Activated CD4-positive, alpha-beta T cell treated with anti-CD3 and anti-CD28 coated beads, Interleukin-2, amount 10 ng/mL, durations not matched to agents 7 days and 5 days (primary cell): ENCODE data around the gene RFC4. TPM values are rescaled to one million over a fixed set of nuclear protein-coding genes. Genes with fewer than 3 reads are reported as not detected.

ENCODE experiments used
- CTCF ChIA-PET: fragments of 350-600 bp; sonication (Branson Sonifier 250); formaldehyde crosslinking; loops from one replicate; lab custom pipeline; 2021; ENCODE audit warnings: antibody characterized with exemption; lab: Charles Lee
- POLR2A ChIA-PET: fragments of 350-600 bp; sonication (Branson Sonifier 250); formaldehyde crosslinking; loops from one replicate; lab custom pipeline; 2021; ENCODE audit warnings: antibody characterized with exemption; lab: Charles Lee
- DNase-seq: peaks from one replicate; pipeline ENCODE4 v3.0.0-alpha.2; 2020
- H3K27ac Mint-ChIP-seq: one replicate; pipeline ENCODE4 v1.8.0; 2021; ENCODE audit warnings: mild to moderate bottlenecking, moderate library complexity, mixed read lengths
- H3K27me3 Mint-ChIP-seq: one replicate; pipeline ENCODE4 v1.8.0; 2021; ENCODE audit warnings: mixed read lengths
- H3K36me3 Mint-ChIP-seq: one replicate; pipeline ENCODE4 v1.8.0; 2021; ENCODE audit warnings: low read depth, mixed read lengths
- H3K4me1 Mint-ChIP-seq: one replicate; pipeline ENCODE4 v1.8.0; 2021; ENCODE audit warnings: mixed read lengths
- H3K4me3 Mint-ChIP-seq: one replicate; pipeline ENCODE4 v1.8.0; 2021; ENCODE audit warnings: mild to moderate bottlenecking, moderate library complexity, mixed read lengths
- H3K9me3 Mint-ChIP-seq: one replicate; pipeline ENCODE4 v1.8.0; 2021; ENCODE audit warnings: mixed read lengths
- total RNA-seq, 2 experiments: library from RNA; stranded (reverse); gene quantifications; one replicate each; pipeline ENCODE4 v1.2.3, GENCODE V29; 2021

The RFC4 gene
- total RNA-seq, 2 experiments from 2014 or later = 85.5 to 105 TPM

- peak within 1 kb of the TSS; percentile 99 for H3K27ac Mint-ChIP-seq
- peak; percentile 90 for DNase-seq
- no peaks in the 10 kb centered on the region for H3K27me3 Mint-ChIP-seq
- ChIA-PET POLR2A (interaction anchor here (0.5 to 1.4 kb wide), 10 partner anchors 8 to 264 kb away, joined by 3 to 17 read pairs (median 4); partner anchors contain the start of genes DNAJB11 and RFC4), CTCF (interaction anchor here (1.0 to 2.3 kb wide), 5 partner anchors 10 to 169 kb away, joined by 3 to 7 read pairs (median 7); no protein-coding TSS in a partner anchor)
- no peaks in the 10 kb centered on the region for H3K9me3 Mint-ChIP-seq
- H3K4me1 Mint-ChIP-seq = peaks cover 40% of the 10 kb centered on the region
- peaks cover 47% of the 10 kb centered on the region for H3K36me3 Mint-ChIP-seq
- H3K4me3 Mint-ChIP-seq = peak within 1 kb of the TSS; percentile 99
Measured at GRCh38 chr3:186783058-186783730, 23.1 kb downstream of the RFC4 start, which contains the start of gene EIF4A2. TSS of gene EIF4A2 (plus strand) at chr3:186783577. CDS start at chr3:186783611, 34 bp downstream.

- H3K27ac Mint-ChIP-seq = peak overlapping the region; percentile 99
- no peak for DNase-seq
- no peaks in the 10 kb centered on the region for H3K9me3 Mint-ChIP-seq
- ChIA-PET CTCF (interaction anchor here (1.0 to 1.8 kb wide), 3 partner anchors 10 to 168 kb away, joined by 3 to 7 read pairs (median 3); no protein-coding TSS in a partner anchor), POLR2A (interaction anchor here (0.6 to 1.4 kb wide), 7 partner anchors 10 to 264 kb away, joined by 3 to 17 read pairs (median 4); partner anchors contain the start of gene RFC4)
- peaks cover 41% of the 10 kb centered on the region for H3K36me3 Mint-ChIP-seq
- H3K4me3 Mint-ChIP-seq = peak overlapping the region; percentile 99
- H3K27me3 Mint-ChIP-seq = no peaks in the 10 kb centered on the region
- peaks cover 34% of the 10 kb centered on the region for H3K4me1 Mint-ChIP-seq
Measured at GRCh38 chr3:186782542-186783057, 23.7 kb downstream of the RFC4 start.

- Mint-ChIP-seq H3K4me1 (peaks cover 9% of the 10 kb centered on the region), H3K36me3 (peaks cover 8% of the 10 kb centered on the region), H3K9me3 (no peaks in the 10 kb centered on the region), H3K27ac (no peak overlapping the region), H3K27me3 (peaks cover 2% of the 10 kb centered on the region), H3K4me3 (no peak overlapping the region)
- ChIA-PET CTCF (interaction anchor here (1.4 kb wide), 1 partner anchor 15 kb away, joined by 4 read pairs; no protein-coding TSS in a partner anchor), POLR2A (no interaction called here)
- DNase-seq = no peak
Measured at GRCh38 chr3:186779204-186779603, 27.1 kb downstream of the RFC4 start.

GRCh38 chr3:186775999-186776398, 30.3 kb downstream of the RFC4 start:
- Mint-ChIP-seq H3K36me3 (no peaks in the 10 kb centered on the region), H3K9me3 (peaks cover 3% of the 10 kb centered on the region), H3K4me3 (no peak overlapping the region), H3K27ac (no peak overlapping the region), H3K27me3 (peaks cover 2% of the 10 kb centered on the region), H3K4me1 (peaks cover 19% of the 10 kb centered on the region)
- CTCF ChIA-PET = no interaction called here
- no peak for DNase-seq
- POLR2A ChIA-PET = interaction anchor here (0.6 kb wide), 1 partner anchor 107 kb away, joined by 3 read pairs; no protein-coding TSS in a partner anchor

GRCh38 chr3:186772701-186773417, 33.4 kb downstream of the RFC4 start:
- H3K27ac Mint-ChIP-seq = peak overlapping the region; percentile 95
- peaks cover 2% of the 10 kb centered on the region for H3K27me3 Mint-ChIP-seq
- peak; percentile 67 for DNase-seq
- H3K4me1 Mint-ChIP-seq = peaks cover 19% of the 10 kb centered on the region
- H3K4me3 Mint-ChIP-seq = peak overlapping the region; percentile 81
- peaks cover 3% of the 10 kb centered on the region for H3K9me3 Mint-ChIP-seq
- H3K36me3 Mint-ChIP-seq = no peaks in the 10 kb centered on the region
- ChIA-PET CTCF (interaction anchor here (0.8 to 1.8 kb wide), 3 partner anchors 11 to 159 kb away, joined by 3 to 7 read pairs (median 6); partner anchors contain the start of gene EIF4A2), POLR2A (interaction anchor here (1.6 kb wide), 1 partner anchor 10 kb away, joined by 17 read pairs; the partner anchor contains the start of gene EIF4A2)

GRCh38 chr3:186772281-186772694, 34.0 kb downstream of the RFC4 start:
- ChIA-PET POLR2A (interaction anchor here (1.6 kb wide), 1 partner anchor 11 kb away, joined by 17 read pairs; the partner anchor contains the start of gene EIF4A2), CTCF (interaction anchor here (0.8 to 1.8 kb wide), 3 partner anchors 11 to 158 kb away, joined by 3 to 7 read pairs (median 6); partner anchors contain the start of gene EIF4A2)
- peaks cover 19% of the 10 kb centered on the region for H3K4me1 Mint-ChIP-seq
- peak overlapping the region; percentile 81 for H3K4me3 Mint-ChIP-seq
- peak overlapping the region; percentile 95 for H3K27ac Mint-ChIP-seq
- DNase-seq = no peak
- H3K9me3 Mint-ChIP-seq = peaks cover 3% of the 10 kb centered on the region
- H3K27me3 Mint-ChIP-seq = peaks cover 2% of the 10 kb centered on the region
- H3K36me3 Mint-ChIP-seq = no peaks in the 10 kb centered on the region

GRCh38 chr3:186760897-186761447, 45.3 kb downstream of the RFC4 start:
- Mint-ChIP-seq H3K4me1 (no peaks in the 10 kb centered on the region), H3K9me3 (no peaks in the 10 kb centered on the region), H3K36me3 (no peaks in the 10 kb centered on the region), H3K27ac (no peak overlapping the region), H3K4me3 (no peak overlapping the region), H3K27me3 (no peaks in the 10 kb centered on the region)
- DNase-seq = no peak
- CTCF ChIA-PET = interaction anchor here (1.4 kb wide), 1 partner anchor 11 kb away, joined by 6 read pairs; no protein-coding TSS in a partner anchor
- POLR2A ChIA-PET = no interaction called here

GRCh38 chr3:186760141-186760833, 46.0 kb downstream of the RFC4 start:
- Mint-ChIP-seq H3K36me3 (no peaks in the 10 kb centered on the region), H3K4me3 (no peak overlapping the region), H3K4me1 (no peaks in the 10 kb centered on the region), H3K9me3 (no peaks in the 10 kb centered on the region), H3K27me3 (no peaks in the 10 kb centered on the region), H3K27ac (no peak overlapping the region)
- ChIA-PET CTCF (interaction anchor here (1.4 kb wide), 1 partner anchor 12 kb away, joined by 6 read pairs; no protein-coding TSS in a partner anchor), POLR2A (no interaction called here)
- DNase-seq = no peak

GRCh38 chr3:186759231-186759930, 46.9 kb downstream of the RFC4 start:
- H3K9me3 Mint-ChIP-seq = no peaks in the 10 kb centered on the region
- no peaks in the 10 kb centered on the region for H3K4me1 Mint-ChIP-seq
- CTCF ChIA-PET = no interaction called here
- POLR2A ChIA-PET = no interaction called here
- H3K4me3 Mint-ChIP-seq = no peak overlapping the region
- H3K27ac Mint-ChIP-seq = no peak overlapping the region
- no peaks in the 10 kb centered on the region for H3K36me3 Mint-ChIP-seq
- DNase-seq = no peak
- no peaks in the 10 kb centered on the region for H3K27me3 Mint-ChIP-seq

- no peak overlapping the region for H3K27ac Mint-ChIP-seq
- CTCF ChIA-PET = interaction anchor here (1.6 kb wide), 1 partner anchor 11 kb away, joined by 3 read pairs; no protein-coding TSS in a partner anchor
- peaks cover 3% of the 10 kb centered on the region for H3K4me1 Mint-ChIP-seq
- DNase-seq = no peak
- POLR2A ChIA-PET = no interaction called here
- no peaks in the 10 kb centered on the region for H3K36me3 Mint-ChIP-seq
- H3K4me3 Mint-ChIP-seq = no peak overlapping the region
- H3K27me3 Mint-ChIP-seq = no peaks in the 10 kb centered on the region
- H3K9me3 Mint-ChIP-seq = no peaks in the 10 kb centered on the region
Measured at GRCh38 chr3:186757686-186758220, 48.5 kb downstream of the RFC4 start.

GRCh38 chr3:186757214-186757613, 49.1 kb downstream of the RFC4 start:
- CTCF ChIA-PET = interaction anchor here (0.6 to 1.6 kb wide), 5 partner anchors 10 to 727 kb away, joined by 3 to 6 read pairs (median 4); no protein-coding TSS in a partner anchor

More at GRCh38 chr3:186757214-186757613, 49.1 kb downstream of the RFC4 start:
- Mint-ChIP-seq H3K9me3 (no peaks in the 10 kb centered on the region), H3K27me3 (no peaks in the 10 kb centered on the region), H3K36me3 (no peaks in the 10 kb centered on the region), H3K27ac (no peak overlapping the region), H3K4me1 (peaks cover 3% of the 10 kb centered on the region), H3K4me3 (no peak overlapping the region)
- DNase-seq = no peak
- POLR2A ChIA-PET = no interaction called here
